Umbilical cord (tissue), 2 donors: Measurements from ENCODE around the gene MGAT3. TPM values are rescaled to one million over a fixed set of nuclear protein-coding genes. Genes with fewer than 3 reads are reported as not detected.
A peak's percentile ranks its signal among the peaks of the same experiment; 100 is the strongest.

Experiments
- DNase-seq: peaks from one replicate; pipeline ENCODE4 v3.0.0-alpha.2; 2015; ENCODE audit warnings: low spot score
- total RNA-seq: library from RNA; depleted of rRNA; stranded (reverse); fragments of >200 nt; gene quantifications from one replicate; pipeline ENCODE4 v1.2.3, GENCODE V29; 2014; ENCODE audit warnings: low replicate concordance; ENCODE audit not compliant: insufficient read depth

Gene MGAT3
- total RNA-seq, 1 donor from 2014 or later = 2.2 TPM

GRCh38 chr22:39428597-39429071, 28.2 kb upstream of the MGAT3 start:
- DNase-seq = peak; percentile 72

GRCh38 chr22:39429186-39429585, 27.6 kb upstream of the MGAT3 start:
- no peak for DNase-seq

GRCh38 chr22:39429916-39430575, 26.8 kb upstream of the MGAT3 start:
- no peak for DNase-seq

- DNase-seq = no peak
Measured at GRCh38 chr22:39430576-39431150, 26.1 kb upstream of the MGAT3 start.

GRCh38 chr22:39431216-39431801, 25.5 kb upstream of the MGAT3 start:
- DNase-seq = no peak

GRCh38 chr22:39431821-39432251, 25.0 kb upstream of the MGAT3 start:
- no peak for DNase-seq

GRCh38 chr22:39432361-39432811, 24.4 kb upstream of the MGAT3 start:
- no peak for DNase-seq

GRCh38 chr22:39433476-39434242, 23.2 kb upstream of the MGAT3 start:
- DNase-seq = no peak

GRCh38 chr22:39434243-39434653, 22.6 kb upstream of the MGAT3 start:
- DNase-seq = no peak

- DNase-seq = no peak
Measured at GRCh38 chr22:39434721-39435120, 22.1 kb upstream of the MGAT3 start.

- no peak for DNase-seq
Measured at GRCh38 chr22:39435616-39436015, 21.2 kb upstream of the MGAT3 start.

GRCh38 chr22:39437791-39438704, 18.8 kb upstream of the MGAT3 start:
- no peak for DNase-seq

GRCh38 chr22:39439170-39439569, 17.6 kb upstream of the MGAT3 start:
- DNase-seq = no peak

GRCh38 chr22:39443398-39443797, 13.4 kb upstream of the MGAT3 start:
- DNase-seq = no peak

- DNase-seq = no peak
Measured at GRCh38 chr22:39444247-39444800, 12.5 kb upstream of the MGAT3 start.

- no peak for DNase-seq
Measured at GRCh38 chr22:39444937-39445465, 11.8 kb upstream of the MGAT3 start.

GRCh38 chr22:39445678-39446077, 11.1 kb upstream of the MGAT3 start:
- no peak for DNase-seq

GRCh38 chr22:39446239-39446721, 10.5 kb upstream of the MGAT3 start:
- DNase-seq = no peak

GRCh38 chr22:39448205-39449054, 8.4 kb upstream of the MGAT3 start:
- peak; percentile 81 for DNase-seq
